Measurements from ENCODE around the gene OTOF. TPM values are rescaled to one million over a fixed set of nuclear protein-coding genes. Genes with fewer than 3 reads are reported as not detected.

OTOF gene
- polyA plus RNA-seq, 4 donors = 0.07 to 0.27 (median 0.20) TPM

- DNase-seq (ENCODE audit: low read depth in 4 of 4, low spot score in 3 of 4) = no peak
Measured at GRCh38 chr2:26421961-26422360, 56.0 kb downstream of the OTOF start.

- no peak for DNase-seq (ENCODE audit: low read depth in 4 of 4, low spot score in 3 of 4)
Measured at GRCh38 chr2:26414311-26414710, 63.6 kb downstream of the OTOF start.

- no peak for DNase-seq (ENCODE audit: low read depth in 4 of 4, low spot score in 3 of 4)
Measured at GRCh38 chr2:26412091-26412673, 65.7 kb downstream of the OTOF start.

- DNase-seq (ENCODE audit: low read depth in 4 of 4, low spot score in 3 of 4) = no peak
Measured at GRCh38 chr2:26411419-26411818, 66.5 kb downstream of the OTOF start.

- DNase-seq (ENCODE audit: low read depth in 4 of 4, low spot score in 3 of 4) = no peak
Measured at GRCh38 chr2:26410764-26411243, 67.1 kb downstream of the OTOF start.

- no peak for DNase-seq (ENCODE audit: low read depth in 4 of 4, low spot score in 3 of 4)
Measured at GRCh38 chr2:26409785-26410184, 68.1 kb downstream of the OTOF start.

- no peak for DNase-seq (ENCODE audit: low read depth in 4 of 4, low spot score in 3 of 4)
Measured at GRCh38 chr2:26407526-26407925, 70.4 kb downstream of the OTOF start.

Other genes with a start within 250 kb of the OTOF start
- 100 to 1,000 TPM; 200 to 221 (median 210) TPM for gene HADHA, start 233.5 kb downstream of the OTOF start, polyA plus RNA-seq (ENCODE audit: insufficient read length in 4 of 4)
- 100 to 1,000 TPM; 160 to 205 (median 179) TPM for gene HADHB, start 233.2 kb downstream of the OTOF start, polyA plus RNA-seq (ENCODE audit: insufficient read length in 4 of 4)
- gene SELENOI, start 132.0 kb downstream of the OTOF start, polyA plus RNA-seq (ENCODE audit: insufficient read length in 4 of 4) = 10 to 100 TPM; 21.9 to 25.7 (median 22.8) TPM
- 1 to 10 TPM; 2.1 to 4.0 (median 2.8) TPM for gene ADGRF3, start 131.3 kb downstream of the OTOF start, polyA plus RNA-seq (ENCODE audit: insufficient read length in 4 of 4)
- gene DRC1, start 76.2 kb downstream of the OTOF start, polyA plus RNA-seq (ENCODE audit: insufficient read length in 4 of 4) = 1 to 10 TPM; 2.1 to 3.9 (median 2.8) TPM
- 1 to 10 TPM in 1 of 4 donors, under 1 TPM in 3; 0.30 to 1.2 (median 0.61) TPM for gene CIB4, start 163.2 kb upstream of the OTOF start, polyA plus RNA-seq (ENCODE audit: insufficient read length in 4 of 4)
- 1 to 10 TPM in 3 of 4 donors, under 1 TPM in 1; 0.97 to 5.0 (median 1.6) TPM for gene KCNK3, start 214.6 kb upstream of the OTOF start, polyA plus RNA-seq (ENCODE audit: insufficient read length in 4 of 4)